ENCODE measurements around the gene BYSL.

The BYSL gene, protein sequence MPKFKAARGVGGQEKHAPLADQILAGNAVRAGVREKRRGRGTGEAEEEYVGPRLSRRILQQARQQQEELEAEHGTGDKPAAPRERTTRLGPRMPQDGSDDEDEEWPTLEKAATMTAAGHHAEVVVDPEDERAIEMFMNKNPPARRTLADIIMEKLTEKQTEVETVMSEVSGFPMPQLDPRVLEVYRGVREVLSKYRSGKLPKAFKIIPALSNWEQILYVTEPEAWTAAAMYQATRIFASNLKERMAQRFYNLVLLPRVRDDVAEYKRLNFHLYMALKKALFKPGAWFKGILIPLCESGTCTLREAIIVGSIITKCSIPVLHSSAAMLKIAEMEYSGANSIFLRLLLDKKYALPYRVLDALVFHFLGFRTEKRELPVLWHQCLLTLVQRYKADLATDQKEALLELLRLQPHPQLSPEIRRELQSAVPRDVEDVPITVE

GRCh38 chr6:41920921-41921711, at the start of gene BYSL, which contains the start of gene MED20:
BYSL (plus strand) TSS chr6:41921499; CDS start chr6:41921563, 64 bp downstream.
MED20 (minus strand) TSS chr6:41921139; CDS start chr6:41921018, 121 bp downstream.
- peak; percentile 91 to 95 for DNase-seq (ENCODE audit: low read depth in 2 of 2)

GRCh38 chr6:41871691-41872090, 49.6 kb upstream of the BYSL start:
- no peak for DNase-seq (ENCODE audit: low read depth in 2 of 2)

GRCh38 chr6:41872147-41872546, 49.2 kb upstream of the BYSL start:
- DNase-seq (ENCODE audit: low read depth in 2 of 2) = no peak

DNA sequence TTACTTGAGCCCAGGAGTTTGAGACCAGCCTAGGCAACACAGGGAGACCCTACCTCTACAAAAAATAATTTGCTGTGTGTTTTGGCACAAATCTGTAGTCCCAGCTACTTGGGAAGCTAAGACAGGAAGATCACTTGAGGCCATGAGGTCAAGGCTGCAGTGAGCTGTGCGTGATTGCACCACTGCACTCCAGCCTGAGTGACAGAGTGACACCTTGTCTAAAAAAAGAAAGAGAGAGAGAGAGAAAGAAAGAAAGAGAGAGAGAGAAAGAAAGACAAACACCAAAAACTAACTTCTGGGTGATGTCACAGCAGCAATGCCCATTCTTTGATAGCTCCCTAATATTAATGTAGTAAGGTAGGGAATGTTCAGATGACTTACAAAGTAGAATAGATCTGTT, 46.6 kb upstream of the BYSL start:
- no peak for DNase-seq (ENCODE audit: low read depth in 2 of 2)

- DNase-seq (ENCODE audit: low read depth in 2 of 2) = no peak
These were observed 44.1 kb upstream of the BYSL start for GRCh38 chr6:41877051-41877680.

- DNase-seq (ENCODE audit: low read depth in 2 of 2) = no peak
These were observed 43.1 kb upstream of the BYSL start for GRCh38 chr6:41878246-41878645.

DNA sequence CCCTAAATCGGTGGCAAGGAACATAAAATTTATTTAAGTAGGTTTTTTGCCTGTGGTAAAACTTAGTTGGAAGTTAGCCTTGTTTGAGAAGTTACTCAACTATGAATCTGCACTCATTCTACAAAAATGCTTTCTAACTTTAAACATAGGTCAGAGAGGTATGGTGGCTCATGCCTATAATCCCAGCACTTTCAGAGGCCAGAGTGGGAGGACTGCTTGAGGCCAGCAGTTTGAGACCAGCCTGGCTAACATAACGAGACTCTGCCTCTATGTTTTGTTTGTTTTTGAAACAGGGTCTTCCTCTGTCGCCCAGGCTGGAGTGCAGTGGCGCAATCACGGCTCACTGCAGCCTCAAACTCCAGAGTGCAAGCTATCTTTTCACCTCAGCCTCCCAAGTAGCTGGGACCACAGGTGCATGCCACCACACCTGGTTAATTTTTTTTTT, 42.3 kb upstream of the BYSL start:
- no peak for DNase-seq (ENCODE audit: low read depth in 2 of 2)

DNA sequence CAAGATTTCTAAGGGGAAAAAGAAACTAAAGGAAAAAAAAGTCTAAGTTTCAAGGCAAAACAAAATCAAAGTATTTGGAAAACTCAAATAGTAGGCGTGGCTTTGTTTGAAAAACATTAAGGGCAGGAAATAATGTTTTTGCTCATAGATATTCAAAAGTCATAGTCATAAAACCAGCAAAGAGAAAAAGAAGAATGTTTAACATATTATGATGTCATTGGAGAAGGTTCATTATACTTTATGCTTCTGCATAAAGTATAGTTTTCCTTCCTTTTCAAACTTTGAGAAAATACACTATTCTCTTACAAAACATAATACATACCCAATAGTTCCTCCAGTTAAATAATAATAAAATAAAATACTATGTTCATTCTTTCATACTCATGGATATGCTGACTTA, 39.8 kb upstream of the BYSL start:
- no peak for DNase-seq (ENCODE audit: low read depth in 2 of 2)

DNA sequence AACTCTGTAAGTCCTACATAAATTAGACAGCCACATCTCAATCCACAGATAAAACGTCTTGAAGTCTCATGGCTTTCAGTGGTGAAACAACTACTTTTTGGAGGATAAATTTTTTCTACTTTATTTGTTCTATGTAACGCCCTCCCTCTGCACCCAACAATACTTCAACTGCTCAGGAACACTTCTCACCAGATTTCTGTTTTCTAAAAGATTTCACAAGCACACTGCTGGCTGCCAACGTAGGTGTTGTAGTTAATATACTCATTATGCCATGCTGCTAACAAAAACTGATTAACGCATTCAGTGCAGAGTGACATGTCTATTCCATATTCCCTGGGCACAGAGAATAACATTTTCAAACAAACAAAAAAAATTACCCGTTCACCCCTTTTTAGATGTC, 36.3 kb upstream of the BYSL start:
- no peak for DNase-seq (ENCODE audit: low read depth in 2 of 2)

- DNase-seq (ENCODE audit: low read depth in 2 of 2) = no peak
These were observed 35.4 kb upstream of the BYSL start for GRCh38 chr6:41885930-41886329.

GRCh38 chr6:41887331-41887751, 34.0 kb upstream of the BYSL start:
- DNase-seq (ENCODE audit: low read depth in 2 of 2) = no peak

- DNase-seq (ENCODE audit: low read depth in 2 of 2) = no peak
These were observed 28.3 kb upstream of the BYSL start for GRCh38 chr6:41892921-41893564.

DNA sequence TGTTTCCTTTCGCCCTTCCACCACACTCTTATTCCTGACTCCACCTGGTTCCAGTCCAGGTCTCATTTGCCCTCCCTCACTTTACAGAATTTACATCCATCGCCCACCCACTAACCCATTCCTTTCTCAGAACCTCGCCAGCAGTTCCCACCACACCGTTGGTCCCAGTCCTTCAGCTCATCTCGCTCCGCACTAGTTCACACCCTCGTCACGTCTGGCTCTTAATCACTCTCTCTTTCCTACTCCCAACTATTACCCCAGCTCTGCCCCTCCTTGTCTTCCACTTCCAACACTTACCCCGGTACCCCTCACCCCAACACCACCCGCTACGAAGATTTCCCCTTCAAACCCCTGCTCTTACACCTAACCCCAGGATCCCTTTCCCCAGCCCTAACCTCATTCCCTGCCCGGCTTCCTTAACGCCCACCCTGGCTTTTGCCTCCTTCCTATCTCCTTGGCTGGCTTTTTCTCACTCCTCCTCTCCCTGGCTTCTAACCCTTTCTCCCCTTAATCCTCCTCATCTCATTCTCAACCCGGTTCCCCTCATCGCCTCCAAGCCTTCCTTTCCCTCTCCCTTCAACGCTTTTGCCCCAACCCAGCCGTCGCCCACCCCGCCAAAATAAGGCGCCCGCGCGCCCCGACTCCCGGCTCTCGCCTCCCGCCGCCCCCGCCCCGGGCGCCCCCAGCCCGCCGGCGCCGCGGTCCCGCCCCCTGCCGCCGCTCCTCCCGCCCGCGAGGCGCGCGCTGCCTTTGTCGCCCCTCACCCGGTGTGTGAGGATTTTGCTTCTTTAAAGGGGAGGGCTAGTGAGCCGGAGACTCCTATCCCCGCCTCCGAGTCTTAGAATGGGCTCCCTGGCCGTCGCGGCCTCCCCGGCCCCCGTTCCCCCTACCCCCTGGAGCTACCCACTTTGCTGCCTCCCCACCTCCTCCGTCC, 26.7 kb upstream of the BYSL start:
- DNase-seq (ENCODE audit: low read depth in 2 of 2) = no peak

GRCh38 chr6:41895300-41896233, 25.7 kb upstream of the BYSL start, which contains the start of gene USP49:
USP49 (minus strand) TSS chr6:41895375; CDS start chr6:41806983, 88,392 bp downstream.
- peak; percentile 85 for DNase-seq (ENCODE audit: low read depth in 2 of 2)

DNA sequence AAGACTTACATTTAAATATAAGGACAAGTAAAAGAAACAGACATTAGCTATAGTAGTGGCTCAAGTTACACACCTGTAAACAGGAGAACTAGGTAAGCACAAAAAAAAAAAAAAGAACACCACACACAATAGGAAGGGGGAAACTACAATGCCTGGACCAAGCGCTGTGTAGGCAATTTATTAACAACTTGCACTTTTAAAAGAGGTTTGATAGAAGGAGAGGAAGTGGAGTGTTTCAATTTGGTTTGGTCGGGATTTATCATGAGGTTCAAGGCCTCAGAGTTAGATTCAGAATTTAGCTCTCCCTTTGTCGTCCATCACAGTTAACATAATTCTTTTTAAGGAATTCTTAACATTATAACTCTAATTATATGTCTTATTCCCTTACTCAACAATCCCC, 25.0 kb upstream of the BYSL start:
- no peak for DNase-seq (ENCODE audit: low read depth in 2 of 2)

DNA sequence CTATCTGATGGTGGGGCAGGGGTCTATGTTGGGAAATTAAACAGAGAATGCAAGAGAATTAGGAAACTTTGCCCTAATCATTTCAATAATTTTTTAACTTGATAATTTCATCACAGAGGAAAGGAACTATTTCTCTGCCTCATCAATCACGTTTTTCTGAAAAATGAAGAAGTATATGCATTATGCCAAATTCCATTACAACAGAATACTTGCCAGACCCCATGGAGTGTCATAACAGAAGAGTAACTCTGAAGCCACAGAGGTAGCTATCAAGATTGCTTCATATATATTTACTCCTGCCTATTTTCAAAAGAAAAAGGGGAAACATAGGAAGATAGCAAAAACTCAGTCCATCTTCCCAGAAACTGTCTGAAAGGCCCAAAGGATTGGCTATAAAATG, 20.4 kb upstream of the BYSL start:
- no peak for DNase-seq (ENCODE audit: low read depth in 2 of 2)

GRCh38 chr6:41901882-41902519, 19.3 kb upstream of the BYSL start:
- peak in 1 of 2 donors; percentile 24 for DNase-seq (ENCODE audit: low read depth in 2 of 2)

DNA sequence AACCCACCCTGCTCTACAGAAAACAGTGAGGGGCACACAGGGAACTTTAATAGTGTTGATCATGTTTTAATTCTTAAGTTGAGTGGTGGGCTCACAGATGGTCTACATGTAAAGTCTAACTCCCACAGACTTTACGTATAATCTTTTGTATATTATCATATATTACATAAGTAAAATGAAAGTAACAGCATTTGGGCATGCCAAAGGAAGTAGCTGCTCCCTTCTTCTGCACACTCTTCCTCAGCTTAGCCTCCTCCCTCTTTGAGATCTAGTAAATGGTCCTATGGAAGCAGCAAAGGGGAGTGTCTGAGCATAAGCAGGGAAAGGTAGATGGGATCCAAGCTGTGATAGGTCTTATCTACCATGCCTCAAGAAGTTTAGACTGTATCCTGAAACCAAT, 11.6 kb upstream of the BYSL start:
- DNase-seq (ENCODE audit: low read depth in 2 of 2) = no peak

- no peak for DNase-seq (ENCODE audit: low read depth in 2 of 2)
These were observed 7.0 kb upstream of the BYSL start for GRCh38 chr6:41914343-41914742.
